NCI-H1105 treated with DMSO at 0.1 percent for 48 hours (cell line): ENCODE results near the gene DPYSL5.
A peak's percentile ranks its signal among the peaks of the same experiment; 100 is the strongest.
"Not testable (repeated sequence)": the region's sequence is repeated elsewhere in the genome, so short reads cannot be mapped to it uniquely, and the experiment has no call there.

Experiments used
- DNase-seq: peaks from one replicate; lab custom pipeline; 2025; lab: John Stamatoyannopoulos, UW

The DPYSL5 gene, protein sequence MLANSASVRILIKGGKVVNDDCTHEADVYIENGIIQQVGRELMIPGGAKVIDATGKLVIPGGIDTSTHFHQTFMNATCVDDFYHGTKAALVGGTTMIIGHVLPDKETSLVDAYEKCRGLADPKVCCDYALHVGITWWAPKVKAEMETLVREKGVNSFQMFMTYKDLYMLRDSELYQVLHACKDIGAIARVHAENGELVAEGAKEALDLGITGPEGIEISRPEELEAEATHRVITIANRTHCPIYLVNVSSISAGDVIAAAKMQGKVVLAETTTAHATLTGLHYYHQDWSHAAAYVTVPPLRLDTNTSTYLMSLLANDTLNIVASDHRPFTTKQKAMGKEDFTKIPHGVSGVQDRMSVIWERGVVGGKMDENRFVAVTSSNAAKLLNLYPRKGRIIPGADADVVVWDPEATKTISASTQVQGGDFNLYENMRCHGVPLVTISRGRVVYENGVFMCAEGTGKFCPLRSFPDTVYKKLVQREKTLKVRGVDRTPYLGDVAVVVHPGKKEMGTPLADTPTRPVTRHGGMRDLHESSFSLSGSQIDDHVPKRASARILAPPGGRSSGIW

DNA sequence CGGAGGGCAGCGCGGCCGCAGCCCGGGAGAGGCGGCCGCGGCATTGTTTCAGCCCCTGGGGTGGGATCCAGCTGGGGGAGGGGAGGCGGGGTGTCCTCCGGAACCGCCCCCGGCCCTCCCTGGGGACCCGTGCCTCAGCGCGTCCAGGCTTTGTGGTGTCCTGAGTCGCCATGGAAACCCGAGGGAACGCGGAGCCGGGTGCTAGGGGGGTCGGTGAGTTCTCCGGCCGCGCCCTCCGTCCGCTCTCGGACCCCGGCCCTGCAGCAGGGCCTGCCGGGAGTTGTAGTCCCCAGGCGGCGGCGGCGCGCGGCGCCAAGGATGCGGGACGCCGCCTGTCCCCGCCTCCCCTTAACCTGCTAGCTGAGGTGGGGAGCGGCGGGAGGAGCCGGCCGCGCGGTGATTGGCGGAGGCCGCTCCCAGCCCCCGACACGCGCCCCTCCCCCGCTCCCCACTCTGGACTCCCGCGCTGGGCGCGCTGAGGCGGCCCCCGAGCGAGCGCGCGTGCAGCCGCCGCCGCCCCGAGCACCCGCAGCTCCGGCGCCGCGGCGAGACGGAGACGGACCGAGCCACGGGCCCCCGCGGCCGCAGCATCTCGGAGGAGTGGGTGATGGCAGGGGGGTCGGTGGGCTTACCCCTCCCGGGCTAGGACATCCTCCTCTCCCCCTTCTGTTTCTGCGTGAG is at the start of gene DPYSL5:
Gene DPYSL5 (plus strand): TSS at position 478 of the 681 bp plus-strand sequence. CDS start 50,368 bp downstream, outside the sequence.
- peak; percentile 81 for DNase-seq

- DNase-seq = no peak
These were observed 46.6 kb upstream of the DPYSL5 start for GRCh38 chr2:26801328-26801727.

GRCh38 chr2:26801796-26802195 is 46.1 kb upstream of the DPYSL5 start:
- DNase-seq = no peak

- DNase-seq = no peak
These were observed 42.7 kb upstream of the DPYSL5 start for GRCh38 chr2:26805241-26805676.

DNA sequence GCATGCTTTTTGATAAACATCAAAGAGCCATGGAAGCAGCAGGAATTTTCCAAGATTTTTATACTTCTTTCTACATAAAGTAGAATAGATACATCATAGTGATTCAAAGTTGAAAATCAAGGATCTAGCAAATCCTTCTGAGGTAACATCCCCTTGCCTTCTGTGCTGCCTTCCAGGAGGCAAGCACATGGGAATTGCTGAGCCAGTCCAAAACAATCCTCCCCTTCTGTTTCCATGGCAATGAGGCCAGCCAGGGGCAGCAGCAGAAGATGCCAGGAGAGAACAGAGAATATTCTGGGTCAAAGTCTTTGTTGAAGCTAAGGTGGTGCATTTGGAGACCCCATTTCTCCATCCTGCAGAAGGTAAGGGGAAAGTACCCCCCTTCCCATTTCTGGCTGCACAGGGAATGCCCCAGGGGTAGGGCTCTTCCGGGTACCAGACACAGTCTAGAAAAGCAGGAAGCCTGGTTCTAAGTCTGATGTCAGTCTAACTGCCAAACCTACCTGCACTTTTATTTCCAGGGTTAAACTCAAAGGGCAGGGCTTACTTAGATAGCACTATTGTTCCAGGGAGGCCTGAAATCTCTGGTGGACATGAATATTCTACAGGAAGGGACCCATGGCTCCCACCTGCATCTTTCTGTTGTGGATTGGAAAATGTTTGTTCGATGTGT is 40.0 kb upstream of the DPYSL5 start:
- no peak for DNase-seq

DNA sequence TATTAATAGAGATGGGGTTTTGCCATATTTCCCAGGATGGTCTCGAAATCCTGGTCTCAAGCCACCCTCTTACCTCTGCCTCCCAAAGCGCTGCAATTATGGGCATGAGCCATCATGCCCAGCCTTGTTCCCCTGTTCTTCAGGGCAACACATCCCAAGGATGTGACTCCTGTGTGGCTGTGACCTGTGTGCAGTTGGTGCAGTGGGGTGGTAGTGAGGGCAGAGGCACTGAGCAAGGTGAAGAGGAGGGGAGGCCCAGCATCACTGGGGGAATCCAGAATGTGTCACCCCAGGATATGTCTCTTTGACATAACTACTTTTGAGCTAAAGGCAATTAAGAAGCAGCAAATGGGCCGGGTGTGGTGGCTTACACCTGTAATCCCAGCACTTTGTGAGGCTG is 38.7 kb upstream of the DPYSL5 start:
- DNase-seq = no peak

GRCh38 chr2:26809876-26810577 is 37.9 kb upstream of the DPYSL5 start:
- no peak for DNase-seq

DNA sequence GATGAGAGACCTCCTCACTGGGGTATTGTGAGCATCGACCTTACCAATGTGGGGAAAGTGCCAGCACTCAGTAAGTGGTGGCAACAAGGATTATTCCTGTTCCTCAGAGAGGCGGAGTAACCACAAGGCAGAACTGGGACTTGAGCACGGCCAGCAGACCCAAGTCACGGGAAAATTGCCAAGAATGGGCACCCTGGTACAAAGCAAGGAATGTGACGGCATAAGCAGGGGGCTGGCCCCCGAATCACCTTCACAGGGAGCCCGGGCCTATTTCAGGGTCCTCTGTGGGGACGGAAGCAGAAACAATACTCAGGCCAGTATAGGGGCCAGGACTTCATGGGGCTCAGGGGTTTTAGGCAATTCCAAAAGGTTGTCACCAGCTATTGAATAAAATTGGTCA is 36.7 kb upstream of the DPYSL5 start:
- no peak for DNase-seq

- no peak for DNase-seq
These were observed 35.9 kb upstream of the DPYSL5 start for GRCh38 chr2:26811791-26812694.

GRCh38 chr2:26812731-26813130 is 35.2 kb upstream of the DPYSL5 start:
- no peak for DNase-seq

GRCh38 chr2:26814072-26814765 is 33.7 kb upstream of the DPYSL5 start:
- DNase-seq = not testable (repeated sequence)

GRCh38 chr2:26816893-26817292 is 31.0 kb upstream of the DPYSL5 start:
- DNase-seq = no peak

GRCh38 chr2:26818255-26818654 is 29.7 kb upstream of the DPYSL5 start:
- DNase-seq = no peak

DNA sequence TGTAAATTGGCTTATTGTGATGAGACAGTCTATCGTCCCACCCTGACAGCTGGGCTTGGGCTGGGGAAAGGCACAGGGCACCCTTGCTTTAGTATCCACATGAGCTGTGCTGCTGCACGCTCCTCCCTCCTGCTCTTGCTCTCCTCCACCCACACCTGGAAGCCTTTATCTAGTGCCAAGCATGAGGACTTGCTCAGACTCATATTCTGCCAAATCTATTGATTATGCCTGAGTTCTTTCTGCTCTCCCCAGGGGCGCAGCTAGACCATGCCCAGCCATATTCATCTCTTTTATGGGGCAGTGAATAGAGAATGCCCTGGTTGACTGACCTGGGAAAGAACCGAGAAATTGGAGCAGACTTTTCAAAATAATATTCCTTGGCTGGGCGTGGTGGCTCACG is 29.0 kb upstream of the DPYSL5 start:
- DNase-seq = no peak

- no peak for DNase-seq
These were observed 27.0 kb upstream of the DPYSL5 start for GRCh38 chr2:26820932-26821331.

GRCh38 chr2:26822877-26823276 is 25.1 kb upstream of the DPYSL5 start:
- DNase-seq = no peak

DNA sequence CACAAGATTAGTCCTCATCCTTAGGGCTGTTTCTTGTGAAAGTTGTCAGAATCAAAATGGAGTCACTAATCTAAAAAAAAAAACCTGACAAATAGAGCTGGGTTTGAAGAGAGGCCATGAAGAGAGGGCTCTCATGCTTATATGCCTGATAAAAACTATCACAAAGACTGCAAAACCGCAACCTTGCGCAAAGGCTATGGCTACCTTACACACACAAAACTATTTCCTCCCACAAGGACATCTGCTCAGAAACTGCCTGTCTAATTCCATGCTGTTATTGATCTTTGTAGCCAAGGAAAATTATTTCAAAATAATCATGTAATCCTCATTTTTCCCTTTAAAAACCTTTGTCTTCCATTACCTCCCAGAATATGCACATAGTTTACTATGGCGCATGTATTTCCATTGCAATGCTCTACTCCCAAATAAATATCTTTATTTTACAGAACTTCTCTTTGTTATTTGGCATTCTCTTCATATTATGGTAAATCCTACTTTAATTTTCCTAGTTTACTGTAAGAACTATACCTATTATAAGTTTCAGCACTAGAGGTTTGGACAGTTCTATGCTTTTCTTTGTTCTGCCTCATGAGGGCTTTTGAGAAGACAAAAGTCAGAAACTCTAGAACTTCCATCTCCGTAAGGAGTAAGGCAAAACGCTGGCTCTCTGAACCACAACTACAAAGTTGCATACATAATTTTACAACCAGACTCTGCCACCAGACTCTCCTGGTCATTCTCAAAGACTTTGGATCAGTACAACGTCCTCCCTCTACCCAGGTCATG is 9.6 kb upstream of the DPYSL5 start:
- no peak for DNase-seq

- DNase-seq = no peak
These were observed 6.9 kb upstream of the DPYSL5 start for GRCh38 chr2:26840937-26841610.

DNA sequence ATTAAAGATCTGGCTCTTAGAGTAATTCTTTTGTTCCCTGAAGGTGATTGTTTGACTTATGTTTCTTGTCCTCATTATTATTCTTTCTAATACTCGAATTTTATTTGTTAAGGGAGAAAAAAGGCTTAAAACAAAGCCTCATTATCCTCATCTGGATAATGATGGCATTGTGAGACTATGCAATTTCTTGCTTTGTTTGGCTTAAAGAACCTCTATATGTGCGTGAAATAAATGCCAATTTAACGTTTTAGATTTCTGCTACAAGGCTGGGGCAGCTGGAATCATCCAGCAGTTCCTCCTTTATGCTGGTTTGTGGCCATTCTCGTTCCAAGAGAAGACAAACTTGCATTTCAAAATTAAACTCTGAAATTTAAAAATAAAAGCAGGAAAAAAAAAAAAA is 4.9 kb upstream of the DPYSL5 start:
- no peak for DNase-seq
